D721Med (cell line): ENCODE results near the gene LDLRAD4.

Experiments
- DNase-seq: peaks from one replicate; pipeline ENCODE4 v3.0.0; 2011; ENCODE audit warnings: low spot score; ENCODE audit not compliant: insufficient read length
- FAIRE-seq: peaks from 2 replicates; lab custom pipeline; 2011; peaks lifted over from hg19 to GRCh38; lab: Jason Lieb, UNC
- CTCF ChIP-seq: IDR thresholded peaks from 2 replicates; pipeline ENCODE4 v1.5.1; 2012; ENCODE audit warnings: mild to moderate bottlenecking, control low read depth; ENCODE audit not compliant: insufficient read depth; ENCODE audit errors: missing control alignments

The LDLRAD4 gene

GRCh38 chr18:13288509-13289133, 70.1 kb downstream of the LDLRAD4 start:
- no peak for DNase-seq
- FAIRE-seq, result no peak
- TF ChIP-seq CTCF, result no peak

- no peak for TF ChIP-seq CTCF
- DNase-seq, result no peak
- no peak for FAIRE-seq
Observed at GRCh38 chr18:13289481-13290205, 71.1 kb downstream of the LDLRAD4 start.

- TF ChIP-seq CTCF, result no peak
- DNase-seq (no peak), FAIRE-seq (no peak)
Observed at GRCh38 chr18:13290856-13291271, 72.3 kb downstream of the LDLRAD4 start.

- DNase-seq (no peak), FAIRE-seq (no peak)
- no peak for TF ChIP-seq CTCF
Observed at GRCh38 chr18:13291299-13291698, 72.7 kb downstream of the LDLRAD4 start.

GRCh38 chr18:13291745-13292447, 73.3 kb downstream of the LDLRAD4 start:
- FAIRE-seq (no peak), DNase-seq (no peak)
- TF ChIP-seq CTCF, result no peak

- TF ChIP-seq CTCF, result no peak
- FAIRE-seq (no peak), DNase-seq (no peak)
Observed at GRCh38 chr18:13292736-13293135, 74.2 kb downstream of the LDLRAD4 start.
